SW 1271 (cell line): ENCODE data around the gene CCS.
"Not testable (repeated sequence)": the region's sequence is repeated elsewhere in the genome, so short reads cannot be mapped to it uniquely, and the experiment has no call there.

ENCODE experiments used
- DNase-seq, 2 experiments: peaks; one replicate each; lab custom pipeline; 2025; lab: John Stamatoyannopoulos, UW

Gene CCS

DNA sequence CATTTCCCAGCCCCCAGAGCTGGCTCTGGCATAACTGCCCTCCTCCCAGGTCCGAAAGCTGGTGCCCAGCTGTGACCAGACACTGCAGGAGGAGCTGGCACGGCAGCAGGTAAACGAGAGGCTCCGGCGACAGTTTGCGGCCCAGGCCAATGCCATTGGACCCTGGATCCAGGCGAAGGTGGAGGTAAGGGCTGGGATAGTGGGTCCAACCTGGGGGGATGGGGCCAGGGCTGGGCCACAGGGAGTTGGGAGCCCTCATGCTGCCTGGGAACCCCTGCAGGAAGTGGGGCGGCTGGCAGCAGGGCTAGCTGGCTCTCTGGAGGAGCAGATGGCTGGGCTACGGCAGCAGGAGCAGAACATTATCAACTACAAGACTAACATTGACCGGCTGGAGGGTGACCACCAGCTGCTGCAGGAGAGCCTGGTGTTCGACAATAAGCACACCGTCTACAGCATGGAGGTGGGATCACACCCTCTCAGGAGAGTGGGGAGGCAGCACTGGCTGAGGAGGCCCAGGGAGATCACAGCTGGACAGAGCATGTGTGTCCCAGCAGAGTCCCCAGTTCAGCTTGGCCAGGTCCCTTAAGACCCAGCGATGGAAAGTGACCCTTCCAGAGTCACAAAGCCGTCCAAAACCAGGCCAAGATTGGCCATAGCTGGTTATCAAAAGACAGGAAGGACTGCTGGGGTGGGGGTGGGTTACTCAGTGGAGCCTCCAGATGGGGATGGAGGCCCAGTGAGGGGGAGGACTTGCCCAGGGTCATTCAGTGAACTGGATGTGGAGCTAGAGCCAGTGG is 31.6 kb upstream of the CCS start:
- DNase-seq: no peak

DNA sequence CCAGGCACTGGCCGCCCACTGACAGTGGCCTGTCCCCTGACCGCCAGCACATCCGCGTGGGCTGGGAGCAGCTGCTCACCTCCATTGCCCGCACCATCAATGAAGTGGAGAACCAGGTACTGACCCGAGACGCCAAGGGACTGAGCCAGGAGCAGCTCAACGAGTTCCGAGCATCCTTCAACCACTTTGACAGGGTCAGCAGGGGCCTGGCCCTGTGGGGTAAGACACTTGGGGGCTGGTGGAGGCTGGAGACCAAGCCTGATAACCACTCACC is 31.1 kb upstream of the CCS start:
- DNase-seq: no peak

DNA sequence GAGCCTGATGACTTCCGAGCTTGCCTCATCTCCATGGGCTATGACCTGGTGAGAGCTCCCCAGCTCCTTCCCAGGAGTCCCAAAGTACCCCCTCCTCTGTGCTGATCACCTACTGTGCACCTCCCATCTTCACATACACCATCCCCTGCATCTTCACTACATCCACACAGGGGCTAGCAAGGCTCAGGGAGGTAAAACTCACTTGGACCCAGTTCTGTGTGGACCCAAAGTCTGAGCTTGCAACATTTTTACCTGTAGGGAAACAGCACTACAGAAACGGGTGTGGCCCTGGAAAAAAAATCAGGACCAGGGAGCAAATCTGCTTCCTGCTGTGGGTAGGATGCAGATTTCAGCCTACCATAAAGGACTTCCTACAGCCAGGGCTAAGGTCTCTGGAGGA is 30.7 kb upstream of the CCS start:
- no peak for DNase-seq

GRCh38 chr11:66562907-66563583 is 29.9 kb upstream of the CCS start:
- no peak for DNase-seq

GRCh38 chr11:66563832-66564231 is 29.2 kb upstream of the CCS start:
- no peak for DNase-seq

DNA sequence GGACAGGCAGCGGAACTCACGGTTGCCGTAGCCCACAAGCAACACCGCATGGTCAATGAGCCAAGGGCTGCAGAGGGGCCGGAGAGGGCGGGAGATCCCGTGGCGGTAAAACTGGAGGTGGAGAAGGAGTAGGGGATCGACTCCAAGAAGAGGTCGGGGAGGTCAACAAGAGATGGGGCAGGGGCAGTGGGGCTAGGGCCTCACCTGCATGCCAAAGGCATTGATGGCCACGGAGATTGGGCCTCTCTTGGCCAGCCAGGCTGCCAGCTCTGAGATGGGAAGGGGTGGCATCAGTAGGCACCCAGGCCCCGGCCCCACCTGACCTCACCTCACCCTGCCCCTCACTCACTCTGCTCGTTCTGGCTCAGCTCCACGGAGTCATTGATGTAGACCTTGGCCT is 28.4 kb upstream of the CCS start:
- no peak for DNase-seq

- no peak for DNase-seq
Observed at GRCh38 chr11:66564984-66565383, 28.0 kb upstream of the CCS start.

DNA sequence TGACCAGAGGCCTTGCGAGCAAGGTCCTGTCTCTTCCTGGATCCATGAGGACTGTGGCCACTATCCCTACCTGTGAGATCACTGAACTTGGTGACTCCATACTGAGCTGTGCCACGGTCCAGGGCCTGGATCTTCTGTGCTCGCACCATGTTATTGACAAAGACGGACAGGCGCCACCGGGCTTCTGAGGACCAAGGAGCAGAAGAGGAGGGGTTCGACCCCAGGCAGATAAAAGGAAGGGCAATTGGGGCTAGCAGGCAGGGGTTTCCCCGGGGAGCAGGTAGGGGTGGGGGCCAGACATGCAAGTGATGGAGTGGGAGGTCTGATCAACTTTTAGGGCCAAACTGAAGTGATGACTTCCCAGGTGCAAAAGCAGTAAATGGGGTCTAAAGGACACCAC is 26.8 kb upstream of the CCS start:
- DNase-seq: no peak

GRCh38 chr11:66567787-66568123 is 25.2 kb upstream of the CCS start:
- no peak for DNase-seq

DNA sequence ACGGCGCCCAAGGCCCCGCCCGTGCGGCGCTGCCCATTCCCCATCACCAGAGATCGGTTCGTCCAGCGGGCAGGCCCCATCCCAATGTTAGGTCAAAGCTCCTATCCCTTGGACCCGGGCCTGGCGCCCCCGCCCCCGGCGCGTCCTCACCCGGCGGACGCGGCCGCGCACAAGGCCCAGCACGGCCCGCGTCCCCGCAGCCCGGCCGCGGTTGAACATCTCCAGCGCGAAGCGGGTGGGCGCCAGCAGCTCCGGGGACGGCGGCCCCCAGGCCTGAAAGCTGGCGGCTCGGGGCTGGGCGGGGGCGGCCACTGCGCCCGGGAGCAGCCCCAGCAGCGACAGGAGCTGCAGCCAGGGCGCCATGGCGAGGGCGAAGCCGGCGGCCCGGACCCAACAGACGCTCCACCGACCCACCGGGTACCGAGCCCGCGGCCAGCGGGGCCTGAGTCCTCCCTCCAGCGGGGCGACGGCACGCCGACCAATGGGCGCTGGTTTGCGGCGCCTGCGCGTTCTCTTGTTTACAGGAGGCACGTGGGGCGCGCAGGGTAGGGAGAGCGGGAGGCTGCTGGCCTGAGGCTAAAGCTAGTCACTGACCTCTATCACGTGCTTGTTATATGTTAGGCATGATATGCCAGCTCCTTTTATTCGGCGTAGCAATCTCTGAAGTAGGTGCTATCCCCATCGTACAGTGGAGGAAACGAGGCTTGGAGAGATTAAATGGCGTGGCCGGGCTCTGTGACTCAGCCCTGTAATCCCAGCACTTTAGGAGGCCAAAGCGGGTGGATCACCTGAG is 24.7 kb upstream of the CCS start, which contains the start of gene CTSF:
Gene CTSF (minus strand): TSS at position 483 of the 793 bp plus-strand sequence. CDS start 120 bp downstream, at position 363.
- peak; percentile 42 to 70 for DNase-seq

DNA sequence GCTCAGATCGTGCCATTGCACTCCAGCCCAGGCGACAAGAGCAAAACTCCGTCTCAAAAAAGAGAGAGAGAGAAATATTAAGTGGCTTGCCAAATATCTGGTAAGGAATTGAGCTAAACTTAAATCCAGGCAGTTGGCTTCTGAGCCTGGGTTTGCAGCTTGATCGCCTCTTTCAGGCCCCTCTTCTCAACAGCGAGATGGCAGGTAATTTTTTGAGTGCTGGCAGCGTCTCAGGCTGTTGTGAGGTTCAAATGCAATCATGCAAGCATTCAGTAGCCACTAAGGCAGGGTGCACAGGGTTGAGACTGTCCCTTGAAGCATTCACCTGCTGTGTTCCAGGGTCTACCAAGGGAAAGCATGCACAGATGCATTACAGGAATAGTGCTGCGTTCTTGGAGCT is 23.9 kb upstream of the CCS start:
- DNase-seq: no peak

- DNase-seq: no peak
Observed at GRCh38 chr11:66570079-66570849, 22.7 kb upstream of the CCS start.

GRCh38 chr11:66570850-66571180 is 22.2 kb upstream of the CCS start:
- DNase-seq: no peak

- DNase-seq: peak in 1 of 2 experiments; percentile 17
Observed at GRCh38 chr11:66579017-66579606, 13.9 kb upstream of the CCS start.

DNA sequence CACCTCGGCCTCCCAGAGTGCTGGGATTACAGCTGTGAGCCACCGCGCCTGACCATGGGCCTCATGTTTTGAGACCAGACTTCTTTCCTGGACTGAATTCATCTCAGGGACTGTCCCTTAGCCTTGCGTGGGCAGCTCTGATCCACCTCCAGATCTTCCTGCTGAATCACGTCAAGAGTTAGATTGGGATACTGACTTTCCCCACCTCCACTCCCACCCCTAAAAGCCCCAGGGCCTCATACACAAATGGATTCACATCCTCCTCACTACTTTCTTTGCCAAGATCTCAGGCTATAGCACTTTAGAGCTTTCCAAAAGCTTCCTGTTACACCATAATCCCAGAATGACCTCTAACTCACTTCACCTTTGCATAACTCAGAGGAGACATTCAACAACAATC is 12.2 kb upstream of the CCS start:
- DNase-seq: no peak

DNA sequence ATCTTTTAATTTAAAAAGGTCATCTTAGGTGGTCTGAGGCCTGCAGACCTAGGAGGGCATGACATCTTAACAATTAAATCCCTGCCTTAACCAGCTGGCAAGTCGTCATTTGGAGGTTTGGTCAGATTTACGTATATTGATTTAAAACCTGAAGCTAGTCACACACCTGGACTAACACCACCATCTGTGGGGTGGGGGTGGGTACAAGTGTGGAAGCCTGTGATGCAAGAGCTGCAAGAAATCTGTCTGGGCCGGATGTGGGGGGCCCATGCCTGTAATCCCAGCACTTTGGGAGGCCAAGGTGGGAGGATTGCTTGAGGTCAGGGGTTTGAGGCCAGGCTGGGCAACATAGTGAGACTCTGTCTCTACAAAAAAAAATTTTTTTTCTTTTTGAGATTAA is 11.7 kb upstream of the CCS start:
- DNase-seq: no peak

GRCh38 chr11:66582565-66583147 is 10.3 kb upstream of the CCS start:
- not testable (repeated sequence) for DNase-seq

- DNase-seq: not testable (repeated sequence)
Observed at GRCh38 chr11:66585447-66585846, 7.5 kb upstream of the CCS start.

GRCh38 chr11:66586136-66586535 is 6.8 kb upstream of the CCS start:
- no peak for DNase-seq

DNA sequence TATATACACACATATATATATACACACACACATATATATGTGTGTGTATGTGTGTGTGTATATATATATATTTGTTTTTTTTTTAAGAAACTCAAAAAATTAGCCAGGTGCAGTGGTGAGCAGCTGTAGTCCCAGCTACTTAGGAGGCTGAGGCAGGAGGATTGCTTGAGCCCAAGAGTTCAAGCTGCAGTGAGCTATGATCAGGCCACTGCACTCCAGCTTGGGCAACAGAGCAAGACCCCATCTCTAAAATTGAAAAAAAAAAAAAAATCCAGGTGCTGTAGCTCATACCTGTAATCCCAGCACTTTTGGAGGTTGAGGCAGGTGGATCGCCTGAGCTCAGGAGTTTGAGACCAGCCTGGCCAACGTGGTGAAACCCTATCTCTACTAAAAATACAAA is 3.7 kb upstream of the CCS start:
- not testable (repeated sequence) for DNase-seq

DNA sequence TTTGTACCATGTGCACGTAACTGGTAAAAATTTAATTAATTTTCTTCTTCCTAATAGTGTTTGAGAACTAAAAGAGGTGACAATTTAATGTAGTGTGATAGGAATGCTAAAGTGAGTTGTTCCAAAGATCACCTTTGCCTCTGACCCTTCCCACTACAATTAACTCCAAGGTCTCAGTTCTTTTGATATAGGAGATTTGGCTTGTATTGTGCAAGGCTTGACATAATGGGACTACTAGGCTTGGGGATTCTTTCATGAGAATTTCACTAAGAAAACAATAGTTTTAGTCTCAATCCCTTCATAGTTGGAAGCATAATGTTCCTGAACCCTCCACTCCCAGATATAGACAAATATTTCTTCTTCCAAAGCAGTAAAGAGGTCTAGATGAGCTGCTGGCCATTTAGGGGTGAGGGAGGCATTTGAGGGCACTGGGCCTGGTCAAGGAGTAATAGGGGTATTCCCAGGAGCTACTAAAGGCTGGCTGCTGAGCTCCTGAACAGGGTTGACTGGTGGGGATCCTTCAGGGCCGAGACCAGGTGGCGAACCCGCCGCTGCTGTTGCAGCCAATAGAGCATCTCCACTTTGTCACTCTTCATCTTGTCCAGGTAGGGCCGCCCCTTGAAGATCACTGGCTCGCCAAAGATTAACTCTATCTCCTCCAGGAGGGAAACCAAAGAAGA is 2.8 kb upstream of the CCS start:
- no peak for DNase-seq
